CD8-positive, alpha-beta memory T cell (primary cell): ENCODE measurements around the gene DYNLT2B. TPM values are rescaled to one million over a fixed set of nuclear protein-coding genes. Genes with fewer than 3 reads are reported as not detected.

Experiments used
- CTCF ChIA-PET: fragments of 350-600 bp; sonication (Branson Sonifier 250); formaldehyde crosslinking; loops from one replicate; lab custom pipeline; 2021; ENCODE audit warnings: antibody characterized with exemption; lab: Charles Lee
- POLR2A ChIA-PET: fragments of 350-600 bp; sonication (Branson Sonifier 250); formaldehyde crosslinking; loops from one replicate; lab custom pipeline; 2021; ENCODE audit warnings: antibody characterized with exemption; lab: Charles Lee
- DNase-seq, 5 donors: peaks; one replicate each; pipeline versions ENCODE4 v3.0.0 to v3.0.0-alpha.2; 2020 to 2022; ENCODE audit warnings: mixed read lengths in 1 of 5
- H3K27ac ChIP-seq: one replicate; pipeline ENCODE4 v1.7.0; 2013; ENCODE audit warnings: low read depth, mild to moderate bottlenecking, low read length, moderate library complexity
- H3K27me3 ChIP-seq: 2 replicates; pipeline ENCODE4 v1.7.0; 2013; ENCODE audit warnings: low read length, mild to moderate bottlenecking; ENCODE audit not compliant: insufficient read depth, poor library complexity, severe bottlenecking
- H3K36me3 ChIP-seq: 2 replicates; pipeline ENCODE4 v1.7.0; 2013; ENCODE audit warnings: mild to moderate bottlenecking, low read length, moderate library complexity; ENCODE audit not compliant: insufficient read depth
- H3K4me1 ChIP-seq: 2 replicates; pipeline ENCODE4 v1.7.0; 2013; ENCODE audit warnings: mild to moderate bottlenecking, low read length, moderate library complexity; ENCODE audit not compliant: insufficient read depth
- H3K4me3 ChIP-seq: 2 replicates; pipeline ENCODE4 v1.7.0; 2013; ENCODE audit warnings: mild to moderate bottlenecking, low read length
- H3K9me3 ChIP-seq: 2 replicates; pipeline ENCODE4 v1.7.0; 2013; ENCODE audit warnings: mild to moderate bottlenecking, low read length
- H3K27ac Mint-ChIP-seq, 8 donors: one replicate each; pipeline ENCODE4 v1.8.0; 2020 to 2021; ENCODE audit warnings: mixed read lengths in 8 of 8, mild to moderate bottlenecking in 6 of 8, inconsistent platforms in 3 of 8, moderate library complexity in 3 of 8
- H3K27me3 Mint-ChIP-seq, 2 donors: one replicate each; pipeline ENCODE4 v1.8.0; 2020 to 2021; ENCODE audit warnings: mixed read lengths in 2 of 2, mild to moderate bottlenecking in 1 of 2, moderate library complexity in 1 of 2
- H3K36me3 Mint-ChIP-seq, 3 donors: one replicate each; pipeline ENCODE4 v1.8.0; 2020 to 2021; ENCODE audit warnings: mixed read lengths in 3 of 3, inconsistent platforms in 1 of 3, mild to moderate bottlenecking in 1 of 3
- H3K4me1 Mint-ChIP-seq, 3 donors: one replicate each; pipeline ENCODE4 v1.8.0; 2020 to 2021; ENCODE audit warnings: mixed read lengths in 3 of 3, inconsistent platforms in 1 of 3, mild to moderate bottlenecking in 1 of 3
- H3K4me3 Mint-ChIP-seq, 7 donors: one replicate each; pipeline ENCODE4 v1.8.0; 2020 to 2021; ENCODE audit warnings: mixed read lengths in 7 of 7, mild to moderate bottlenecking in 6 of 7, moderate library complexity in 4 of 7, inconsistent platforms in 2 of 7
- H3K9me3 Mint-ChIP-seq, 5 donors: one replicate each; pipeline ENCODE4 v1.8.0; 2020 to 2022; ENCODE audit warnings: mixed read lengths in 5 of 5, mild to moderate bottlenecking in 3 of 5, moderate library complexity in 2 of 5, inconsistent platforms in 1 of 5
- polyA plus RNA-seq: library from polyadenylated mRNA; unstranded; fragments of 300-500 nt; fragmentation: Illumina TruSeq; gene quantifications from one replicate; pipeline ENCODE4 v1.2.3, GENCODE V29; 2021
- total RNA-seq, 2 experiments: library from RNA; stranded (reverse); gene quantifications; one replicate each; pipeline ENCODE4 v1.2.3, GENCODE V29; 2021

The DYNLT2B gene
- total and polyA plus RNA-seq, 3 experiments from 2014 or later, result 8.6 to 10.9 (median 10.7) TPM

DNA sequence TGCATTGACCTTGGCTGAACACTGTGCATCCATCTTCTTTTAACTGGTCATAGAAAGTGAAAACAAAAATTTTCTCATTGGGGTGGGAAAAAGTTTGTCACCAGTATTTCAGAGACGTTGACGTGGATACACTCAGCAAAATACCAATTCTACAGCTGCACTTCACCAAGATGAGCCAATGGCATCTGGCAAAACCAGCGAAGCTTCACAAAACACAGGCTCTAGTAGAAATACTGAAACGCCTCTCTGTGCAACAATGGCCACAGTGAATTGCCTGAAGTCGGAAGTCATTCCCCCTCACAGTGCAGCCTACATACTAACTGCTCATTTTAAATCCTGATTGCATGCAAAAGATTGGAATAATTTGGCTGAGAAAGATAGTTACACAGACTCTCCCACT, 47.5 kb downstream of the DYNLT2B start:
- H3K4me3 ChIP-seq, result no peak overlapping the region
- CTCF ChIA-PET, result no interaction called here
- H3K9me3 Mint-ChIP-seq, result no peaks in the 10 kb centered on the region
- H3K27me3 Mint-ChIP-seq, result no peaks in the 10 kb centered on the region
- no peak overlapping the region for H3K4me3 Mint-ChIP-seq
- no peak overlapping the region for H3K27ac ChIP-seq
- peaks cover 4% of the 10 kb centered on the region for H3K36me3 ChIP-seq
- H3K36me3 Mint-ChIP-seq, result peaks cover 3 to 38% (median 19%) of the 10 kb centered on the region in 3 donors
- no peaks in the 10 kb centered on the region for H3K9me3 ChIP-seq
- DNase-seq, result no peak
- peaks cover 24 to 44% (median 33%) of the 10 kb centered on the region in 3 donors for H3K4me1 Mint-ChIP-seq
- POLR2A ChIA-PET, result no interaction called here
- no peaks in the 10 kb centered on the region for H3K27me3 ChIP-seq
- H3K4me1 ChIP-seq, result peaks cover 25% of the 10 kb centered on the region
- H3K27ac Mint-ChIP-seq, result peak overlapping the region in 4 of 8 donors; percentile 17 to 79 (median 71)

DNA sequence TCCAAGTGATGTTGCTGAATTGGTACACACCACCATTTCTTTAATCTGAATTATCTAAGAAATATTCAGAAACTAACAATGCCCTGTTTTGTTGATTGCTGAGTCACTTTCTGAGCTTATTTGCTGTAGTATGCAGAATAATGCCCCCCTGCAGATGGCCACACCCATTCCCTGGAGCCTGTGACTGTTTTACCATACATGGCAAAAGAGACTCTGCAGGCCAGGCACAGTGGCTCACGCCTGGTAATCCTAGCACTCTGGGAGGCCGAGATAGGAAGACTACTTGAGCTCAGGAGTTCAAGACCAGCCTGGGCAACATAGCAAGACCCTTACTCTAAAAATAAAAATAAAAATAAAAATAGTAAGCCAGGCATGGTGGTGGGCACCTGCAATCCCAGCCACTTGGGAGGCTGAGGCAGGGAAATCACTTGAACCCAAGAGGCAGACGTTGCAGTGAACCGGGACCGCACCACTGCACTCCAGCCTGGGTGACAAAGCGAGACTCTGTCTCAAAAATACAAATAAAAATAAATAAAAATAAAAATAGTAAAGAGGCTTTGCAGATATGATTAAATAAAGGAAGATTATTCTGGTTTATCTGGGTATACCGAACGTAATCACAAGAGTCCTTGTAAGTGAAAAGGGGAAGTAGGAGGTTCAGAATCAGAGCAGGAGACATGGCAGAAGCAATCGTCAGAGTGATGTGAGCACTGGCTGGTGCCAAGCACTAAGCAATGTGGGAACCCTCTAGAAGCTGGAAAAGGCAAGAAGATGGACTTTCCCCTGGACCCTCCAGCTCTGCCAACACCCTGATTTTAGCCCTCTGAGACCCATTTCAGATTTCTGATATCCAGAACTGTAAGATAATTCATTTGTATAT, 49.5 kb downstream of the DYNLT2B start:
- DNase-seq, result no peak
- Histone ChIP-seq H3K4me1 (peaks cover 9% of the 10 kb centered on the region), H3K9me3 (no peaks in the 10 kb centered on the region), H3K4me3 (no peak overlapping the region), H3K36me3 (peaks cover 4% of the 10 kb centered on the region), H3K27ac (peak overlapping the region; percentile 18), H3K27me3 (no peaks in the 10 kb centered on the region)
- Mint-ChIP-seq H3K4me1 (peaks cover 15 to 33% (median 31%) of the 10 kb centered on the region in 3 donors), H3K27ac (peak overlapping the region in 1 of 8 donors; percentile 80), H3K27me3 (no peaks in the 10 kb centered on the region), H3K36me3 (peaks cover 8 to 50% (median 25%) of the 10 kb centered on the region in 3 donors), H3K9me3 (no peaks in the 10 kb centered on the region), H3K4me3 (no peak overlapping the region)
- POLR2A ChIA-PET, result no interaction called here
- CTCF ChIA-PET, result no interaction called here

DNA sequence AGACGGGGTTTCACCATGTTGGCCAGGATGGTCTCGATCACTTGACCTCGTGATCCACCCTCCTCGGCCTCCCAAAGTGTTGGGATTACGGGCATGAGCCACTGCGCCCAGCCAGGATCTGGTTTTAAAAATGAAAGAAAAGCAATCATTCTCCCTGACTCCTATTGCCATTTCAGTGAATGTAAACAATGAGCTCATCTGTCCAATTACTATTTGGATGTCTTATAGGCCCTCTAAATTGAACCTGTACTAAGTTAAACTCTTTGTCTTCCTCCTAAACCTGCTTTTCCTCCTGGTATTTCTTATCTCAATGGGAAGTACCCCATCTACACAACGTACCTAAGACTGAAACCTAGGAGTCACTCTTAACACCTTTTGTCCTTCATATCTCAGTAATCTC, 54.2 kb downstream of the DYNLT2B start:
- Mint-ChIP-seq H3K9me3 (no peaks in the 10 kb centered on the region), H3K4me1 (peaks cover 10 to 15% (median 14%) of the 10 kb centered on the region in 3 donors), H3K27me3 (no peaks in the 10 kb centered on the region), H3K36me3 (peaks cover 9 to 63% (median 22%) of the 10 kb centered on the region in 3 donors), H3K4me3 (no peak overlapping the region), H3K27ac (peak overlapping the region in 2 of 8 donors; percentile 66 to 76)
- H3K27me3 ChIP-seq, result no peaks in the 10 kb centered on the region
- ChIA-PET CTCF (interaction anchor here (1.9 kb wide), 1 partner anchor 10 kb away, joined by 4 read pairs; no protein-coding TSS in a partner anchor), POLR2A (interaction anchor here (0.6 kb wide), 1 partner anchor 73 kb away, joined by 3 read pairs; no protein-coding TSS in a partner anchor)
- H3K27ac ChIP-seq, result no peak overlapping the region
- H3K9me3 ChIP-seq, result no peaks in the 10 kb centered on the region
- no peak for DNase-seq
- H3K36me3 ChIP-seq, result no peaks in the 10 kb centered on the region
- no peak overlapping the region for H3K4me3 ChIP-seq
- H3K4me1 ChIP-seq, result no peaks in the 10 kb centered on the region

DNA sequence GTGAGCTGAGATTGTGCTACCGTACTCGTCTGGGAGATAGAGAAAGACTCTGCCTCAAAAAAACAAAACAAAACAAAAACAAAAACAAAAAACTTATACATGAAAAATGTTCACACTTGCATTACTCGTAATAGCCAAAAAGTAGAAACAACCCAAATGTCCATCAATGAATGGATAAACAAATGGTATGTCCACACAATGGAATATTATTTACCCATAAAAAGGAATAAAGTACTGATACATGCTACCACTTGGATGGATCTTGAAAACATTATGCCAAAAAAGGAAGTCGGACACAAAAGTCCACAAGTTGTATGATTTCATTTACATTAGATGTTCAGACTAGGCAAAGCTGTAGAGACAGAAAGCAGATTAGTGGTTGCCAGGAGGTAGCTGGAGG, 57.3 kb downstream of the DYNLT2B start:
- Histone ChIP-seq H3K9me3 (no peaks in the 10 kb centered on the region), H3K4me3 (no peak overlapping the region), H3K27ac (no peak overlapping the region), H3K4me1 (no peaks in the 10 kb centered on the region), H3K27me3 (no peaks in the 10 kb centered on the region), H3K36me3 (peaks cover 4% of the 10 kb centered on the region)
- Mint-ChIP-seq H3K4me3 (no peak overlapping the region), H3K27ac (no peak overlapping the region), H3K36me3 (peaks cover 9 to 63% (median 18%) of the 10 kb centered on the region in 3 donors), H3K27me3 (no peaks in the 10 kb centered on the region), H3K4me1 (peaks cover 8 to 11% (median 9%) of the 10 kb centered on the region in 3 donors), H3K9me3 (no peaks in the 10 kb centered on the region)
- no peak for DNase-seq
- ChIA-PET POLR2A (no interaction called here), CTCF (no interaction called here)

DNA sequence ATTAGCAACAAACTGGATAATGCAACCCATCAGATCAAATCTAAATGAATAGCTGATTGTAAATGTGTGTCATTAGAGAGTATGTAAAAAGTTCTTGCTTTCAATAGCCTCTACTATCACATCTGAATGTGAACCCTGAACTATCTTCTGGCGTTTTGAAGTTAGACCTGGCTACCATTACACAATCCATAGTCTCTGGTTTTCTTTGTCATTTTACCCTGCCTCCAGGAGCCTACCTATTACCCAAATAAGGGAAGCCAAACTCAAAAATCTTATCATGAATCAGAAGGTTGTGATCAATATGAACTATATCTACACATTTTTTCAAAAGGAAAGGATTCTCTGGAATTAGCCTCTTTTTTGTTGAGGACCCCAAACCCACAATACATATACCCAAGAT, 62.3 kb downstream of the DYNLT2B start:
- no peak overlapping the region for H3K27ac ChIP-seq
- peaks cover 8% of the 10 kb centered on the region for H3K36me3 ChIP-seq
- CTCF ChIA-PET, result interaction anchor here (0.8 to 3.3 kb wide), 2 partner anchors 231 to 267 kb away, joined by 3 to 20 read pairs; no protein-coding TSS in a partner anchor

DNA sequence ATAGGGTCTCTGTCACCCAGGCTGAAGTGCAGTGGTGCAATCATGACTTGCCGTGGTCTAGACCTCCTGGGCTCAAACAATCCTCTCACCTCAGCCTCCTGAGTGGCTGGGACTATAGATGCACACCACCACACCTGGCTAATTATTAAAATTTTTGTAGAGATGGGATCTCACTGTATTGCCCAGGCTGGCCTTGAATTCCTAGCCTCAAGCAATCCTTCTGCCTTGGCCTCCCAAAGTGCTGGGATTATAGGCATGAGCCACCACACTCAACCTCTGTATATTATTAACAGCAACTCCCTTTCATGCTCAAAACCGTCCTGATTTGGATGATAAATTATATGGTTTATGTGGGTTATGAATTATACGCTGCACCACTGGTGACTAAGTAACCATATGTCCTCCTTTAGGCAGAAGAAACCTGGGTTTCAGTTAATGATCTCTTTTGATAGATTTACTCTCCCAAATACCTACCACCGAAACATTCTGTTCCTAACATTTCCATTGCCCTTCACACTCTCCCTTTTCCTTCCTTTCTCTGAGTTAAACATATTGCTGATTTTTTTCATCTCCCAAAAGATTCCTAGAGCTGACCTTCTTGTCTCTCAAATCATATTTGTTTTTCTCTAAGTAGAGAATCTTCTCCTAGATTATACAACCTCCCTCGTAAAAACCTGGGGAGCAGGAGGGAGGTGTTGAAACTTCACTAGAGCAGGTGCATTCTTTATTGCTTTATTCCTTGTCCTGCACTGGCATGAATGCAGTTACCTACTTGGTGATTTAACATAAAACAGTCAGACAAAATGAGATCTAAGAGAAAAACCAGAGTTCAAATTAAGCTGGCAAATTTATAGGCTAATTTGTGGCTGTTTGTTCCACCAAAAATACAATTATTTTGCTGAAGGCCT, 63.4 kb downstream of the DYNLT2B start:
- no peaks in the 10 kb centered on the region for H3K9me3 ChIP-seq
- peaks cover 8% of the 10 kb centered on the region for H3K36me3 ChIP-seq
- Mint-ChIP-seq H3K36me3 (peaks cover 0 to 42% (median 8%) of the 10 kb centered on the region in 3 donors), H3K9me3 (no peaks in the 10 kb centered on the region), H3K4me1 (peaks cover 4 to 10% (median 4%) of the 10 kb centered on the region in 3 donors), H3K27ac (peak overlapping the region in 3 of 8 donors; percentile 4 to 65 (median 7)), H3K4me3 (no peak overlapping the region), H3K27me3 (no peaks in the 10 kb centered on the region)
- CTCF ChIA-PET, result interaction anchor here (0.9 to 3.3 kb wide), 8 partner anchors 8 to 271 kb away, joined by 3 to 20 read pairs (median 5); no protein-coding TSS in a partner anchor
- H3K4me3 ChIP-seq, result no peak overlapping the region
- H3K4me1 ChIP-seq, result no peaks in the 10 kb centered on the region
- DNase-seq, result no peak
- no peaks in the 10 kb centered on the region for H3K27me3 ChIP-seq
- no peak overlapping the region for H3K27ac ChIP-seq
- POLR2A ChIA-PET, result interaction anchor here (0.6 kb wide), 1 partner anchor 290 kb away, joined by 3 read pairs; no protein-coding TSS in a partner anchor

More for the DNA sequence above, 62.3 kb downstream of the DYNLT2B start:
- H3K9me3 ChIP-seq, result no peaks in the 10 kb centered on the region
- peak overlapping the region in 2 of 8 donors; percentile 12 to 74 for H3K27ac Mint-ChIP-seq
- H3K4me1 Mint-ChIP-seq, result peaks cover 4 to 8% (median 4%) of the 10 kb centered on the region in 3 donors
- H3K9me3 Mint-ChIP-seq, result no peaks in the 10 kb centered on the region
- peaks cover under 1 to 45% (median 9%) of the 10 kb centered on the region in 3 donors for H3K36me3 Mint-ChIP-seq
- POLR2A ChIA-PET, result no interaction called here
- no peaks in the 10 kb centered on the region for H3K27me3 ChIP-seq
- no peak overlapping the region for H3K4me3 ChIP-seq
- H3K4me1 ChIP-seq, result no peaks in the 10 kb centered on the region
- H3K27me3 Mint-ChIP-seq, result no peaks in the 10 kb centered on the region
- no peak overlapping the region for H3K4me3 Mint-ChIP-seq
- DNase-seq, result no peak

DNA sequence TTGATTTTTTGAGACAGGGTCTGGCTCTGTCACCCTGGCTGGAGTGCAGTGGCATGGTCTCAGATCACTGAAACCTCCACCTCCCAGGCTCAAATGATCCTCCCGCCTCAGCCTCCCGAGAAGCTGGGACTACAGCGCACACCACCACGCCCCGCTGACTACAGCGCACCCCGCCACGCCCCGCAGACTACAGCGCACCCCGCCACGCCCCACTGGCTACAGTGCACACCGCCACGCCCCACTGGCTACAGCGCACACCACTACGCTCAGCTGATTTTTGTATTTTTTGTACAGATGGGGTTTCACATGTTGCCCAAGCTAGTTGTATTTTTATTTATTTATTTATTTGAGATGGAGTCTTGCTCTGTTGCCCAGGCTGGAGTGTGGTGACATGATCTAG, 66.1 kb downstream of the DYNLT2B start:
- Mint-ChIP-seq H3K27ac (peak overlapping the region in 2 of 8 donors; percentile 9 to 50), H3K27me3 (no peaks in the 10 kb centered on the region), H3K9me3 (no peaks in the 10 kb centered on the region), H3K36me3 (peaks cover 0 to 43% (median 4%) of the 10 kb centered on the region in 3 donors), H3K4me3 (no peak overlapping the region), H3K4me1 (peaks cover 4 to 8% (median 8%) of the 10 kb centered on the region in 3 donors)
- H3K36me3 ChIP-seq, result peaks cover 20% of the 10 kb centered on the region
- no peak for DNase-seq
- H3K27me3 ChIP-seq, result no peaks in the 10 kb centered on the region
- H3K4me3 ChIP-seq, result no peak overlapping the region
- H3K4me1 ChIP-seq, result no peaks in the 10 kb centered on the region
- CTCF ChIA-PET, result interaction anchor here (0.9 to 2.5 kb wide), 5 partner anchors 22 to 277 kb away, joined by 3 to 8 read pairs (median 5); partner anchors contain the start of gene DYNLT2B
- H3K27ac ChIP-seq, result no peak overlapping the region
- POLR2A ChIA-PET, result no interaction called here
- no peaks in the 10 kb centered on the region for H3K9me3 ChIP-seq
